HG02884 (cell line): ENCODE data around the gene HTR3C.

Source experiments
- ATAC-seq: cut with Tn5 transposase; IDR thresholded peaks from one replicate; pipeline ENCODE4 v1.9.1; 2021; ENCODE audit warnings: mild to moderate bottlenecking, moderate library complexity; ENCODE audit not compliant: unreplicated experiment

Gene HTR3C

GRCh38 chr3:184082034-184082433 is 29.2 kb downstream of the HTR3C start:
- no peak for ATAC-seq

GRCh38 chr3:184082465-184082864 is 29.6 kb downstream of the HTR3C start:
- no peak for ATAC-seq

- ATAC-seq = no peak
Observed at GRCh38 chr3:184085389-184085852, 32.6 kb downstream of the HTR3C start.

- no peak for ATAC-seq
Observed at GRCh38 chr3:184092199-184092598, 39.4 kb downstream of the HTR3C start.

GRCh38 chr3:184096811-184097383 is 44.0 kb downstream of the HTR3C start, which contains the start of gene HTR3E:
Gene HTR3E, plus strand, starts transcription at chr3:184097064. Its CDS starts 466 bp downstream, at chr3:184097530.
- no peak for ATAC-seq

- ATAC-seq = no peak
Observed at GRCh38 chr3:184097556-184097955, 44.7 kb downstream of the HTR3C start.

GRCh38 chr3:184099806-184100686 is 47.2 kb downstream of the HTR3C start:
- no peak for ATAC-seq
